OCI-LY1 (cell line): Measurements from ENCODE around the gene DNAH8.

Experiments used
- H2AFZ ChIP-seq: fragments of 200-600 bp; sonication (generic), shearing (Covaris generic); 2 replicates; pipeline ENCODE4 v1.6.0; 2014; ENCODE audit warnings: antibody characterized with exemption, mild to moderate bottlenecking, low read length
- H3F3A ChIP-seq: fragments of 200-600 bp; sonication (generic), shearing (Covaris generic); 2 replicates; pipeline ENCODE4 v1.6.0; 2014; ENCODE audit warnings: mild to moderate bottlenecking, antibody characterized with exemption, low read length, moderate library complexity; ENCODE audit not compliant: insufficient read depth
- H3K27ac ChIP-seq: fragments of 200-600 bp; sonication (generic); 2 replicates; pipeline ENCODE4 v1.5.1; 2014; ENCODE audit warnings: low read length, mixed run types, mild to moderate bottlenecking, low read depth; ENCODE audit not compliant: poor library complexity, severe bottlenecking
- H3K27me3 ChIP-seq: fragments of 200-600 bp; sonication (generic); 2 replicates; pipeline ENCODE4 v1.6.0; 2014; ENCODE audit warnings: antibody characterized with exemption, mild to moderate bottlenecking, low read length, moderate library complexity; ENCODE audit not compliant: insufficient read depth
- H3K36me3 ChIP-seq: fragments of 200-600 bp; sonication (generic); 2 replicates; pipeline ENCODE4 v1.6.1; 2014; ENCODE audit warnings: mild to moderate bottlenecking, antibody characterized with exemption, low read length, moderate library complexity, mixed read lengths; ENCODE audit not compliant: insufficient read depth
- H3K4me1 ChIP-seq: fragments of 200-600 bp; sonication (generic); 2 replicates; pipeline ENCODE4 v1.5.1; 2014; ENCODE audit warnings: mild to moderate bottlenecking, low read length, moderate library complexity; ENCODE audit not compliant: insufficient read depth, severe bottlenecking
- H3K4me2 ChIP-seq: fragments of 200-600 bp; sonication (generic), shearing (Covaris generic); 2 replicates; pipeline ENCODE4 v1.6.1; 2014; ENCODE audit warnings: low read length
- H3K4me3 ChIP-seq: fragments of 200-600 bp; sonication (generic); 2 replicates; pipeline ENCODE4 v1.5.1; 2014; ENCODE audit warnings: low read length, low read depth, mild to moderate bottlenecking, mixed read lengths; ENCODE audit not compliant: poor library complexity, severe bottlenecking
- H3K79me2 ChIP-seq: fragments of 200-600 bp; shearing (Covaris generic); 2 replicates; pipeline ENCODE4 v1.6.1; 2016; ENCODE audit warnings: mixed run types, low read length, mixed read lengths; ENCODE audit not compliant: insufficient read depth
- H3K9ac ChIP-seq: fragments of 200-600 bp; sonication (generic), shearing (Covaris generic); 2 replicates; pipeline ENCODE4 v1.6.1; 2014; ENCODE audit warnings: mild to moderate bottlenecking, low read length, mixed read lengths
- H3K9me2 ChIP-seq: fragments of 200-600 bp; sonication (generic), shearing (Covaris generic); 2 replicates; pipeline ENCODE4 v1.6.1; 2014; ENCODE audit warnings: low read depth, mild to moderate bottlenecking, low read length, mixed read lengths
- H3K9me3 ChIP-seq: fragments of 200-600 bp; shearing (Covaris generic); 2 replicates; pipeline ENCODE4 v1.6.1; 2014; ENCODE audit warnings: low read length, mixed read lengths
- H4K20me1 ChIP-seq: fragments of 200-600 bp; sonication (generic), shearing (Covaris generic); 2 replicates; pipeline ENCODE4 v1.6.0; 2016; ENCODE audit warnings: mild to moderate bottlenecking, low read length; ENCODE audit not compliant: insufficient read depth
- EZH2 ChIP-seq: fragments of 200-600 bp; sonication (generic), shearing (Covaris generic); IDR thresholded peaks from 2 replicates; pipeline ENCODE4 v1.8.0; 2017; ENCODE audit warnings: borderline replicate concordance, mixed run types, mild to moderate bottlenecking, antibody characterized with exemption, low read length, moderate library complexity, mixed read lengths
- TF ChIP-seq, protein P1 (sequence below): fragments of 200-600 bp; sonication (generic), shearing (Covaris generic); IDR thresholded peaks from 2 replicates; pipeline ENCODE4 v1.5.1; 2017; ENCODE audit warnings: mild to moderate bottlenecking, antibody characterized with exemption, low read length, moderate library complexity, mixed read lengths

The DNAH8 gene

GRCh38 chr6:38976801-38977500, 261.8 kb downstream of the DNAH8 start:
- TF ChIP-seq, protein P1, sequence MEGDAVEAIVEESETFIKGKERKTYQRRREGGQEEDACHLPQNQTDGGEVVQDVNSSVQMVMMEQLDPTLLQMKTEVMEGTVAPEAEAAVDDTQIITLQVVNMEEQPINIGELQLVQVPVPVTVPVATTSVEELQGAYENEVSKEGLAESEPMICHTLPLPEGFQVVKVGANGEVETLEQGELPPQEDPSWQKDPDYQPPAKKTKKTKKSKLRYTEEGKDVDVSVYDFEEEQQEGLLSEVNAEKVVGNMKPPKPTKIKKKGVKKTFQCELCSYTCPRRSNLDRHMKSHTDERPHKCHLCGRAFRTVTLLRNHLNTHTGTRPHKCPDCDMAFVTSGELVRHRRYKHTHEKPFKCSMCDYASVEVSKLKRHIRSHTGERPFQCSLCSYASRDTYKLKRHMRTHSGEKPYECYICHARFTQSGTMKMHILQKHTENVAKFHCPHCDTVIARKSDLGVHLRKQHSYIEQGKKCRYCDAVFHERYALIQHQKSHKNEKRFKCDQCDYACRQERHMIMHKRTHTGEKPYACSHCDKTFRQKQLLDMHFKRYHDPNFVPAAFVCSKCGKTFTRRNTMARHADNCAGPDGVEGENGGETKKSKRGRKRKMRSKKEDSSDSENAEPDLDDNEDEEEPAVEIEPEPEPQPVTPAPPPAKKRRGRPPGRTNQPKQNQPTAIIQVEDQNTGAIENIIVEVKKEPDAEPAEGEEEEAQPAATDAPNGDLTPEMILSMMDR, result no peak
- TF ChIP-seq EZH2, result no peak

GRCh38 chr6:38978139-38978704, 263.1 kb downstream of the DNAH8 start:
- TF ChIP-seq, protein P1, result no peak
- no peak for TF ChIP-seq EZH2
- Histone ChIP-seq H3K27me3 (no peaks in the 10 kb centered on the region), H3K9me2 (no peaks in the 10 kb centered on the region), H3K36me3 (no peaks in the 10 kb centered on the region), H3K4me3 (no peak overlapping the region), H3F3A (no peaks in the 10 kb centered on the region), H2AFZ (no peak overlapping the region), H3K27ac (no peak overlapping the region), H3K9ac (no peak overlapping the region), H4K20me1 (no peaks in the 10 kb centered on the region), H3K4me1 (no peaks in the 10 kb centered on the region), H3K4me2 (no peak overlapping the region), H3K9me3 (no peaks in the 10 kb centered on the region), H3K79me2 (no peaks in the 10 kb centered on the region)

More at GRCh38 chr6:38976801-38977500, 261.8 kb downstream of the DNAH8 start:
- Histone ChIP-seq H4K20me1 (no peaks in the 10 kb centered on the region), H3K4me1 (no peaks in the 10 kb centered on the region), H3K36me3 (no peaks in the 10 kb centered on the region), H3K9ac (no peak overlapping the region), H3K9me2 (no peaks in the 10 kb centered on the region), H3K27me3 (no peaks in the 10 kb centered on the region), H3K4me3 (no peak overlapping the region), H3K9me3 (no peaks in the 10 kb centered on the region), H3K79me2 (no peaks in the 10 kb centered on the region), H3F3A (no peaks in the 10 kb centered on the region), H3K27ac (no peak overlapping the region), H3K4me2 (no peak overlapping the region), H2AFZ (no peak overlapping the region)

DNA sequence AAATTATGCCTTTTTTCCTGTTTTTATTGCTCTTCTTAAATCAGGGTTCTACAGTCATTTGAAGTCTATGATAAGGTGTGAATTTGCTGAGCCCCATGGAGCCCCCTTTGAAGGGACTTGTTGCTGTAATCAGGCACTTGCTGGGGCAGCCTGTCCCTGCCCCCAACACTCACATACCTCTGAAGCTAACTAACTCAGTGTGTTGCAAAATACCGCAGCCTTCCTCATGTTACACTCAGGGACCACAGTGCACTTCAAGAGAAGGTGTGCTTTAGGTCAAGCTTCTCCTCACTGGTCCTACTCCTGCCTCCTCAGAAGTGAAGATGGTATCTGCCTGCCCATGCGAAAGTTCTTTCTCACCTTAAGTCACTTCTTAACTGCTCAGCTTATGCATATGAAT, 267.4 kb downstream of the DNAH8 start:
- H3K9ac ChIP-seq, result no peak overlapping the region
- no peaks in the 10 kb centered on the region for H3K9me2 ChIP-seq
- no peaks in the 10 kb centered on the region for H3K36me3 ChIP-seq
- H3K4me2 ChIP-seq, result no peak overlapping the region
- H4K20me1 ChIP-seq, result no peaks in the 10 kb centered on the region
- H3K27me3 ChIP-seq, result no peaks in the 10 kb centered on the region
- no peak overlapping the region for H2AFZ ChIP-seq
- no peaks in the 10 kb centered on the region for H3F3A ChIP-seq
- H3K4me1 ChIP-seq, result no peaks in the 10 kb centered on the region
- no peak overlapping the region for H3K4me3 ChIP-seq
- no peak for TF ChIP-seq EZH2
- TF ChIP-seq, protein P1, result no peak
- H3K79me2 ChIP-seq, result no peaks in the 10 kb centered on the region
- no peak overlapping the region for H3K27ac ChIP-seq
- no peaks in the 10 kb centered on the region for H3K9me3 ChIP-seq
